Uterus (tissue), 4 donors: Measurements from ENCODE around the gene P2RY14. TPM values are rescaled to one million over a fixed set of nuclear protein-coding genes. Genes with fewer than 3 reads are reported as not detected.
A peak's percentile ranks its signal among the peaks of the same experiment; 100 is the strongest.

ENCODE experiments used
- DNase-seq, 2 donors: peaks; one replicate each; pipeline ENCODE4 v3.0.0-alpha.2; 2019 to 2020
- H3K27ac ChIP-seq, 2 donors: fragments of 200-600 bp; sonication (generic); 1 replicate in 1 of 2; 2 replicates in 1 of 2; pipeline ENCODE4 v1.5.1; 2016 to 2018
- H3K27me3 ChIP-seq, 2 donors: fragments of 200-600 bp; sonication (generic); one replicate each; pipeline ENCODE4 v1.5.1; 2018 to 2019; ENCODE audit warnings: control low read depth in 1 of 2
- H3K36me3 ChIP-seq, 2 donors: fragments of 200-600 bp; sonication (generic); one replicate each; pipeline ENCODE4 v1.5.1; 2019; ENCODE audit warnings: control low read depth in 1 of 2
- H3K4me1 ChIP-seq, 2 donors: fragments of 200-600 bp; sonication (generic); one replicate each; pipeline ENCODE4 v1.5.1; 2018 to 2019; ENCODE audit warnings: control low read depth in 1 of 2
- H3K4me3 ChIP-seq, 2 donors: fragments of 200-600 bp; sonication (generic); 1 replicate in 1 of 2; 2 replicates in 1 of 2; pipeline ENCODE4 v1.5.1; 2018 to 2019; ENCODE audit warnings: mild to moderate bottlenecking in 1 of 2
- H3K9me3 ChIP-seq, 2 donors: fragments of 200-600 bp; sonication (generic); one replicate each; pipeline ENCODE4 v1.5.1; 2019; ENCODE audit warnings: control low read depth in 1 of 2
- CTCF ChIP-seq, 4 experiments: fragments of 200-600 bp in 2 of 4; fragments of 450-650 bp in 2 of 4; sonication (generic) in 2 of 4; IDR thresholded peaks; one replicate each; pipeline ENCODE4 v1.5.1; 2016 to 2019; ENCODE audit warnings: antibody characterized with exemption in 4 of 4, mild to moderate bottlenecking in 2 of 4, moderate library complexity in 1 of 4
- POLR2A ChIP-seq, 2 donors: fragments of 450-650 bp; IDR thresholded peaks; one replicate each; pipeline ENCODE4 v1.6.1; 2016; ENCODE audit warnings: antibody characterized with exemption in 2 of 2, mild to moderate bottlenecking in 1 of 2, moderate library complexity in 1 of 2
- intact Hi-C: fragments of 100-400 bp; cut with DNase I; formaldehyde crosslinking; loops from one replicate; pipeline ENCODE4 v1.15.1; 2023; ENCODE audit warnings: low total_unique reads
- total RNA-seq, 4 donors: library from RNA; depleted of rRNA in 3 of 4; stranded (reverse); fragments of >200 nt in 3 of 4; gene quantifications; one replicate each; pipeline versions ENCODE4 v1.1.0 to v1.2.4, GENCODE V29; 2014 to 2023
- donor health status: DM: yes; HTN: yes; CAD: no.

P2RY14 gene
- total RNA-seq, 4 donors from 2014 or later: 0.51 to 2.6 (median 0.61) TPM

GRCh38 chr3:151216641-151217607 lies 61.4 kb downstream of the P2RY14 start:
- Histone ChIP-seq H3K27ac (peak overlapping the region in 1 of 2 donors; percentile 28), H3K36me3 (no peaks in the 10 kb centered on the region), H3K27me3 (no peaks in the 10 kb centered on the region), H3K9me3 (no peaks in the 10 kb centered on the region), H3K4me1 (peaks cover 0 to 8% of the 10 kb centered on the region in 2 donors), H3K4me3 (no peak overlapping the region)
- intact Hi-C loops: no loop called here
- TF ChIP-seq CTCF (IDR thresholded peaks at IDR 0.05) (no peak), POLR2A (IDR thresholded peaks at IDR 0.05) (no peak)
- no peak for DNase-seq

GRCh38 chr3:151214459-151214858 lies 63.9 kb downstream of the P2RY14 start:
- Histone ChIP-seq H3K4me1 (peaks cover 0 to 8% of the 10 kb centered on the region in 2 donors), H3K36me3 (no peaks in the 10 kb centered on the region), H3K4me3 (no peak overlapping the region), H3K27me3 (no peaks in the 10 kb centered on the region), H3K9me3 (no peaks in the 10 kb centered on the region), H3K27ac (no peak overlapping the region)
- TF ChIP-seq CTCF (IDR thresholded peaks at IDR 0.05): no peak
- TF ChIP-seq POLR2A (IDR thresholded peaks at IDR 0.05): no peak
- DNase-seq: no peak
- intact Hi-C loops: no loop called here

- no peak overlapping the region for H3K27ac ChIP-seq
- H3K27me3 ChIP-seq: no peaks in the 10 kb centered on the region
- TF ChIP-seq POLR2A (IDR thresholded peaks at IDR 0.05) (no peak), CTCF (IDR thresholded peaks at IDR 0.05) (no peak)
- no peak overlapping the region for H3K4me3 ChIP-seq
- no peak for DNase-seq
- H3K36me3 ChIP-seq: no peaks in the 10 kb centered on the region
- intact Hi-C loops: no loop called here
- no peaks in the 10 kb centered on the region for H3K9me3 ChIP-seq
- peaks cover 0 to 8% of the 10 kb centered on the region in 2 donors for H3K4me1 ChIP-seq
Observed at GRCh38 chr3:151213881-151214280, 64.5 kb downstream of the P2RY14 start.

GRCh38 chr3:151213151-151213550 lies 65.2 kb downstream of the P2RY14 start:
- no peak for DNase-seq
- peaks cover 0 to 8% of the 10 kb centered on the region in 2 donors for H3K4me1 ChIP-seq
- no peak for TF ChIP-seq CTCF (IDR thresholded peaks at IDR 0.05)
- TF ChIP-seq POLR2A (IDR thresholded peaks at IDR 0.05): no peak
- intact Hi-C loops: no loop called here
- H3K9me3 ChIP-seq: no peaks in the 10 kb centered on the region
- no peak overlapping the region for H3K4me3 ChIP-seq
- no peaks in the 10 kb centered on the region for H3K27me3 ChIP-seq
- no peak overlapping the region for H3K27ac ChIP-seq
- no peaks in the 10 kb centered on the region for H3K36me3 ChIP-seq

- intact Hi-C loops: no loop called here
- Histone ChIP-seq H3K4me1 (no peaks in the 10 kb centered on the region), H3K27ac (no peak overlapping the region), H3K27me3 (no peaks in the 10 kb centered on the region), H3K36me3 (no peaks in the 10 kb centered on the region), H3K4me3 (no peak overlapping the region), H3K9me3 (no peaks in the 10 kb centered on the region)
- TF ChIP-seq POLR2A (IDR thresholded peaks at IDR 0.05): no peak
- no peak for TF ChIP-seq CTCF (IDR thresholded peaks at IDR 0.05)
- DNase-seq: no peak
Observed at GRCh38 chr3:151210676-151211381, 67.5 kb downstream of the P2RY14 start.
